Stimulated activated CD4-positive, alpha-beta T cell treated with anti-CD3 and anti-CD28 coated beads, Interleukin-15, amount 100 ng/mL, for 1 hour (primary cell): ENCODE measurements around the gene OS9.

ENCODE experiments used
- DNase-seq, 2 donors: peaks; one replicate each; pipeline ENCODE4 v3.0.0-alpha.2; 2020; ENCODE audit warnings: low read depth in 1 of 2, low spot score in 1 of 2

OS9 gene

GRCh38 chr12:57722716-57723629 is 29.0 kb downstream of the OS9 start:
- no peak for DNase-seq

DNA sequence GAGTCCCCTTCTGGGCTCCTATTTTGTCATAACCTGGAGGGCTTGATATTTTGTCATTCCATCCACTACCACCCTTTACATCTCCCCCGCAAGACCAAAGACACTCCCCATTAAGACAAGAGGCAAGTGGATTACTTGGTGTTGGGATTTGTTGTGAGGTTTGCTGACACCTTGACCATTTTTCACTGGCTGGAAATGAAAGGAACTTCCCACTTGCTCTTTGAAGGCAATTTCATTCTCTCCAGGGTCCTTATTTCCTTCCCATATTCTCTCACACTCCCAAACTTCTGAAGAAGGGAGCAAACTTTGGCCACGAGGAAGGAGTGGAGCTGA is 29.7 kb downstream of the OS9 start:
- no peak for DNase-seq

GRCh38 chr12:57724003-57724935 is 30.3 kb downstream of the OS9 start:
- DNase-seq: no peak

GRCh38 chr12:57724936-57725740 is 31.2 kb downstream of the OS9 start:
- no peak for DNase-seq

DNA sequence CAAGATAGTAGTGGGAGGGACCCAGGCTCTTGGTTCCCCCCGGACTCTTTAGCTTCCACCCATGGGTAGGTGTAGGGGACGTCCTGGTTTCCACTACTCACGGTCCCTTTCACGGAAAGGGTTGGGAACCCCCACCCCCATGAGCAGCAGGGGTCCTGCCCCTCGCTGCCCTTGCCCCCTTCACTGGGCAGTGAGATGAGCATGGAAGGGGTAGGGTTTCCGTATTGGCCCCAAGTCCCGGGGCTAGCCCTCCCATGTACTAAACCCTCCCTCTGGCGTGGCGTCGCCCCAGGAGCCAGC is 31.9 kb downstream of the OS9 start:
- DNase-seq: no peak

DNA sequence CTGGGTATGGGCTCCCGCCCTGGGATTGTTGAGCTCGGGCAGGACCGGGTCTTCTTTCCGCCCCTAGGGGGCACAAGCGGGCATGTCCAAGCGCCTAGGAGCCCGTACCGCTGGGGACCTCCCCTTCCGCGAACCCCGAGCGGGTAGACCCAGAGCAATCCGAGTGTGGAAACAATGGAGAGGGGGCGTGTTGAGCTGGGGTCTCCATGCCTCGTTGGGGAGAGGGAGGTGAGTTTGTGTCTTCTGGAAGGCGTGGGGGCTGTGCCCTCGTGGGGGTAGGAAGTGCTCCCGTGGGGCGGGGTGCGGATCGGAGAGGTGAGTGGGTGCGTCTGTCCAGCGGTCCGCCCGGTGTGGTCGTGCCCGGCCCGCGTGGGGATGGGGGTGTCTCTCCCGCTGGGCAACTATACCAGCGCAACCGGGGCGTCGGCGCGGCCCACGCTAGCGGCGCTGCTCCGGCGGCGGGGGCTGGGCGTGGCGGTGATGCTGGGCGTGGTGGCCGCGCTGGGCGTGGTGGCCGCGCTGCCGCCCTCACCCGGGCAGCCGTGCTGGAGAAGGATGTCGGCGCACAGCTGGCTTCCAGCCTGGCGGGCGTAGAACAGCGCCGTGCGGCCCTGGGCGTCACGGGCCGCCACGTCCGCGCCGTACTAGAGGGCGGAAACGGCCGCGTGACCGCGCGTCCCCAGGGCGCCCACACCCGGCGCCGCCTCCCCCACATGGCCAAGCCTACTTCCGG is 32.4 kb downstream of the OS9 start:
- DNase-seq: no peak

DNA sequence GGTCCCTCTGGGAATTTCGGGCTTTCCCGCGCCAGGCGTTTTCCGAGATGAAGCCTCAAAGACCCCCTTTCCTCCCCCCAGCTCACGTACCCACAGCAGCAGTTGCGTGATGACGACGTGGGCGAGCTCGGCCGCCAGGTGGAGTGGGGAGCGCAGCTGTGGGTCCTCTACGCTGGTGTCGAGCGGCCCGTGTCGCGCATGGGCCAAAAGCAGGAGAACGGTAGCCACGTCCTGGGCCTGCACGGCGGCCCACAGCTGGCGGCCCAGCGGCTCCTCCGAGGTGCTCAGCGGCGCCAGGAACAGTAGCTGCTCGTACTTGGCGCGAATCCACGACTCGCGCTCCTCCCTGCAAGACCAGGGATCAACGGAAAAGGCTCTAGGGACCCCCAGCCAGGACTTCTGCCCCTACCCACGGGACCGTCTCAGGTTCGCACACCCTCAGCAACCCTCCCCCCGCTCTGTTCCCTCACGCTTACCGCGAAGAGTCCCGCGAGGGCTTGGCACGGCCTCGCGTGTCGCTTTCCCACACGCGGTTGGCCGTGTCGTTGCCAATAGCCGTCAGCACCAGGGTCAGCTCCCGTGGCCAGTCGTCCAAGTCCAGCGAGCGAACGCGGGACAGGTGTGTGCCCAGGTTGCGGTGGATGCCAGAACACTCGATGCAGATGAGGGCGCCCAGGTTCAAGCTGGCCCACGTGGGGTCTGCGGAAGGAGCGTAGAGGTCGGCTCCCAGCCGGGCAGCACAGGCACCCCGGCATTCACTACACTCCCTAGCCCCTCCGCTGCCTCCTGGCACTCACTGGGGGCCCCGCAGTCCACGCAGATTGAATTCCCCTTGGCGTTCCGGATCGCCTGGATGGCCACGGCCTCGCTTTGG is 33.2 kb downstream of the OS9 start:
- no peak for DNase-seq

GRCh38 chr12:57727758-57728395 is 33.9 kb downstream of the OS9 start:
- no peak for DNase-seq

DNA sequence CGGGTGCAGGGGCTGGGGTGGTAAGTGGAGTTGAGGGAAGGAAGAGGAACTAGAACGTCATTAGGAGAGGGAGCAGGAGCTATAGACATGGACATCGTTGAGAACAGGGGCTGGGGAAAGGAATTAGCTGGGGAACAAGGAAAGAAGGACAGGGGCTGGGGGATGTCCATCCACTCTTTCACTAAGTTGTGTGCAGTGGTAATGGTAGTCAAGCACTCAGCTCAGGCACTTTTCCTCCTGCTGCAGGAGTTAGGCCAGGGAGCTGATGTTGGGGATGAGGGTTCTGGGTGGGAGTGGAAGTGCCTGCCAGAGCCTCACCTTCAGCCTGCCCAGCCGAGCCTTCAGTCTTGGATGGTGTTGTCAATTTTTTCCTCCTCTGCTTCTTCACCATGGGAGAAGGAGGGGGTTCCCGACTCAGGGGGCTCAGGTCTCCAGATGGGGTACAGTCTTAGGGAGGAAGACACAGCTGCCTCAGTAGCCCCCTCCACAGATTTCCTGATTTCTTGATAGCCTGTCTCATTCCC is 35.5 kb downstream of the OS9 start:
- DNase-seq: no peak

- no peak for DNase-seq
Measured at GRCh38 chr12:57730336-57731067, 36.6 kb downstream of the OS9 start.

GRCh38 chr12:57731411-57732080 is 37.6 kb downstream of the OS9 start:
- no peak for DNase-seq

DNA sequence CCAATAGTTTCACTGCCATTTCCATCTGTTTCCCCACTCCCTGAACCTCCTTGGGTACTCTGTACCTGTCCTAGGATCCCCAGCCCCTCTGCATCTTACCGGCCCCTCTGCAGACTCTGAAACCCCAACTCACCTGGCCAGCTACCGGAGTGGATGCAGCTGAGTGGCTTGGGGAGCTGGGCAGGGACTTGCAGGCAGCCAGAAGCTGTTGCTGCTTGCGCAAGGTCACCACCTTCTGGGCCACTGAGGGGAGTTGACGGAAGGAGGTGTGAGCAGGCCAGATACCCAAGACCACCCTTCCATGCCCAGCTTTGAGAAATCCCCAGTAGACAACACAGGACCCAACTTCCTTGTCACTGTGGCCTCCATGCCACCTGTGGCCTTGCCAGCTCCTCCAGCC is 38.3 kb downstream of the OS9 start:
- DNase-seq: no peak

- no peak for DNase-seq
Measured at GRCh38 chr12:57732726-57733593, 39.0 kb downstream of the OS9 start.

GRCh38 chr12:57733928-57734327 is 40.0 kb downstream of the OS9 start:
- no peak for DNase-seq

GRCh38 chr12:57734591-57734990 is 40.7 kb downstream of the OS9 start:
- DNase-seq: no peak

GRCh38 chr12:57735198-57735855 is 41.4 kb downstream of the OS9 start:
- no peak for DNase-seq
